NT2/D1 (cell line): Measurements from ENCODE around the gene OVCH2.

Source experiments
- SUZ12 ChIP-seq: IDR thresholded peaks from 2 replicates; pipeline ENCODE4 v1.6.1; 2011; ENCODE audit not compliant: insufficient read length, insufficient read depth; ENCODE audit errors: extremely low read depth
- YY1 ChIP-seq: IDR thresholded peaks from 2 replicates; pipeline ENCODE4 v1.6.1; 2011; ENCODE audit not compliant: insufficient read length, insufficient read depth
- ZNF274 ChIP-seq: IDR thresholded peaks from 2 replicates; pipeline ENCODE4 v1.6.1; 2011; ENCODE audit warnings: mild to moderate bottlenecking, low read depth, low read length

DNA sequence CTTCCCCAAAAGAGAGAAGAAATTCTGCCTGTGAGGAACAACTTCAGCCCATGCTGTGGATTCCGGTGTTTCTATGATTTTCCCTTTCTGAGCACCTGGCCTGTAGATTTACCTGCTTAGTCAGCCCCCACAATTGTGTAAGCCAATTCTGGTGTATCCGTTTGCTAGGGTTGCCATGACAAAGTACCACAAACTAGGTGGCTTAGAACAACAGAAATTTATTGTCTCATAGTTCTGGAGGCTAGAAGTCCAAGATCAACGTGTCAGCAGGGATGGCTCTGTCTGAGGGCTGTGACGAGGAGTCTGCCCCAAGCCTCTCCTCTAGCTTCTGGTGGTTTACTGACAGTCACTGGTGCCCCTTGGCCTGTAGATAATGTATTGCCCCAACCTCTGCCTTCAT lies 17.0 kb downstream of the OVCH2 start:
- TF ChIP-seq ZNF274, result no peak
- TF ChIP-seq YY1, result no peak
- no peak for TF ChIP-seq SUZ12
